ENCODE results near the gene RICTOR. TPM values are rescaled to one million over a fixed set of nuclear protein-coding genes. Genes with fewer than 3 reads are reported as not detected.

The RICTOR gene
- total and polyA plus RNA-seq, 12 donors = 3.1 to 88.3 (median 45.5) TPM

DNA sequence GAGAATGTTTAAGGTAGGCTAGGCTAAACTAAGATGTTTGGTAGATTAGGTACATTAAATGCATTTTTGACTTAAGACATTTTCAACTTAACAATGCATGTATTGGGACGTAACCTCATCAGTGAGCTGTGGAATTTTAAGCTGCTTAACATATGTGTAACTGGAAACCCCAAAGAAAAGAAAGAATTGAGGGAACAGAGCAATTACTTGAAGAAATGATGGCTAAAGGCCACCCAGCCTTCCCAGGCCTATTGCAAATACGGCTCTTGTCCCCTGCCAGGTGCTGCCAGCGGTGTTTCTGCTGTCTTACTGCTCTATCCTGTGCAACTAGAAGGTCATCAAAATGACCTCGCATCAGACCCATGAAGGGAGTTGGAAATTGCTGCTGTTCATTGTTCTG is 52.0 kb downstream of the RICTOR start:
- peak overlapping the region in 2 of 10 donors; percentile 19 to 25 for H3K27ac ChIP-seq
- no peaks in the 10 kb centered on the region for H3K27me3 ChIP-seq
- H3K9me3 ChIP-seq = peaks cover 0 to 7% (median 0%) of the 10 kb centered on the region in 11 donors
- peak in 2 of 8 donors; percentile 37 to 38 for ATAC-seq
- intact Hi-C loops (cut with DNase I) = loop anchor here in 3 of 10 donors (5.0 kb wide), 2 partner anchors 35 to 45 kb away; no protein-coding TSS in a partner anchor
- no peak overlapping the region for H3K4me3 ChIP-seq
- peaks cover 0 to 44% (median 0%) of the 10 kb centered on the region in 9 donors for H3K36me3 ChIP-seq
- H3K4me1 ChIP-seq = peaks cover 0 to 56% (median 47%) of the 10 kb centered on the region in 9 donors
- WGBS, 2 donors = 80 to 83% methylated on average over 4 of the region's 4 CpGs
- DNase-seq = no peak
- TF ChIP-seq, protein P1, sequence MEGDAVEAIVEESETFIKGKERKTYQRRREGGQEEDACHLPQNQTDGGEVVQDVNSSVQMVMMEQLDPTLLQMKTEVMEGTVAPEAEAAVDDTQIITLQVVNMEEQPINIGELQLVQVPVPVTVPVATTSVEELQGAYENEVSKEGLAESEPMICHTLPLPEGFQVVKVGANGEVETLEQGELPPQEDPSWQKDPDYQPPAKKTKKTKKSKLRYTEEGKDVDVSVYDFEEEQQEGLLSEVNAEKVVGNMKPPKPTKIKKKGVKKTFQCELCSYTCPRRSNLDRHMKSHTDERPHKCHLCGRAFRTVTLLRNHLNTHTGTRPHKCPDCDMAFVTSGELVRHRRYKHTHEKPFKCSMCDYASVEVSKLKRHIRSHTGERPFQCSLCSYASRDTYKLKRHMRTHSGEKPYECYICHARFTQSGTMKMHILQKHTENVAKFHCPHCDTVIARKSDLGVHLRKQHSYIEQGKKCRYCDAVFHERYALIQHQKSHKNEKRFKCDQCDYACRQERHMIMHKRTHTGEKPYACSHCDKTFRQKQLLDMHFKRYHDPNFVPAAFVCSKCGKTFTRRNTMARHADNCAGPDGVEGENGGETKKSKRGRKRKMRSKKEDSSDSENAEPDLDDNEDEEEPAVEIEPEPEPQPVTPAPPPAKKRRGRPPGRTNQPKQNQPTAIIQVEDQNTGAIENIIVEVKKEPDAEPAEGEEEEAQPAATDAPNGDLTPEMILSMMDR (IDR thresholded peaks at IDR 0.05) = no peak

DNA sequence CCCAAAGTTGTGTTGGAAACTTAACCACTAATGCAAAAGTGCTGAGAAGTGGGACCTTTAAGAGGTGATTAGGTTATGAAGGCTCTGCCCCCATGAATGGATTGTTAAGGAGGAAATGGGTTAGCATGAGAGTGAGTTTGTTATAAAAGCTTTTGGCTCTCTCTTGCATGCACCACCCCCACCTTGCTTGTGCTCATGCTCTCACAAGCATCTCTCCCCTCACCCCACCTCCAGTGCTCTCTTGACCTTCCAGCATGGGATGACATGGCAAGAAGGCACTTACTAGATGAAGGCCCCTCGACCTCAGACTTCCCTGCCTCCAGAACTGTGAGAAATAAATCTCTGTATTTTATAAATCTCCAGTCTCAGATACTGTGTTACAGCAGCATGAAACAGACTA is 52.8 kb downstream of the RICTOR start:
- Histone ChIP-seq H3K9me3 (peaks cover 0 to 7% (median 0%) of the 10 kb centered on the region in 11 donors), H3K27me3 (no peaks in the 10 kb centered on the region), H3K4me3 (no peak overlapping the region), H3K27ac (peak overlapping the region in 3 of 10 donors; percentile 5 to 25 (median 14)), H3K36me3 (peaks cover 0 to 37% (median 0%) of the 10 kb centered on the region in 9 donors), H3K4me1 (peaks cover 0 to 63% (median 54%) of the 10 kb centered on the region in 9 donors)
- peak in 2 of 8 donors; percentile 44 to 45 for ATAC-seq
- intact Hi-C loops (cut with DNase I) = loop anchor here in 3 of 10 donors (5.0 kb wide), 2 partner anchors 36 to 46 kb away; no protein-coding TSS in a partner anchor
- no peak for DNase-seq
- TF ChIP-seq, protein P1 (IDR thresholded peaks at IDR 0.05) = no peak
- 43 to 47% methylated on average over 1 of the region's 1 CpG for WGBS, 2 donors

GRCh38 chr5:39020458-39020857 is 53.7 kb downstream of the RICTOR start:
- WGBS, 2 donors = 92 to 93% methylated on average over 3 of the region's 3 CpGs
- DNase-seq (no peak), ATAC-seq (no peak)
- TF ChIP-seq, protein P1 (IDR thresholded peaks at IDR 0.05) = no peak
- intact Hi-C loops (cut with DNase I) = loop anchor here in 3 of 10 donors (5.0 kb wide), 2 partner anchors 37 to 47 kb away; no protein-coding TSS in a partner anchor
- Histone ChIP-seq H3K27me3 (no peaks in the 10 kb centered on the region), H3K9me3 (peaks cover 0 to 1% (median 0%) of the 10 kb centered on the region in 11 donors), H3K36me3 (peaks cover 0 to 34% (median 0%) of the 10 kb centered on the region in 9 donors), H3K4me1 (peaks cover 0 to 71% (median 64%) of the 10 kb centered on the region in 9 donors), H3K27ac (no peak overlapping the region), H3K4me3 (no peak overlapping the region)

- no peak for ATAC-seq
- Histone ChIP-seq H3K36me3 (peaks cover 0 to 34% (median 0%) of the 10 kb centered on the region in 9 donors), H3K4me1 (peaks cover 2 to 77% (median 58%) of the 10 kb centered on the region in 9 donors), H3K27me3 (no peaks in the 10 kb centered on the region), H3K27ac (peak overlapping the region in 2 of 10 donors; percentile 31 to 82), H3K9me3 (no peaks in the 10 kb centered on the region), H3K4me3 (no peak overlapping the region)
- 96 to 98% methylated on average over 4 of the region's 4 CpGs for WGBS, 2 donors
- TF ChIP-seq, protein P1 (IDR thresholded peaks at IDR 0.05) = no peak
- intact Hi-C loops (cut with DNase I) = loop anchor here in 2 of 10 donors (5.0 kb wide), 2 partner anchors 48 to 53 kb away; partner anchors contain the start of gene RICTOR (in 1 of the 2)
- DNase-seq = no peak
Measured at GRCh38 chr5:39019254-39019653, 54.9 kb downstream of the RICTOR start.
